ENCODE data around the gene MPV17L2.
A peak's percentile ranks its signal among the peaks of the same experiment; 100 is the strongest.

MPV17L2 gene

DNA sequence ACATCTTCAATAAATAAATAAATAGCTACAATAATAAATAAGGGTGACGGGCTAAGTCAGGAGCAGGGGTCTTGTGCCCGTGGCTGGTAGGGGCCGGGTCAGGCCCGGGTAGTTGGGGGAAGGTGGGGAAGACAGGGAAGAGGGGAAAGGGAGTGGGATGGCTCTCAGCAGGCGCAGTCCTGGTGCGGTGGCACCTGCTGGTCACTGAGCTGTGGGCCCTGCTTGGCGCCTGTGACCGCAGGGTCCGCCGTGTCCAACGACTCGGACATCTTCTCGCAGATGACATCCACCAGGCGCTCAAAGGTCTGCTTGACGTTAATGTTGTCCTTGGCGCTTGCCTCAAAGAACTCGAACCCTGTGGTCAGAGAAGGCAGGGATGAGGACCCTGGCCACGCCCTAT is 4.3 kb downstream of the MPV17L2 start:
- H3K79me2 ChIP-seq: no peaks in the 10 kb centered on the region
- no peaks in the 10 kb centered on the region for H3K9me3 ChIP-seq (ENCODE audit: control insufficient read depth, low read length)
- no peak overlapping the region for H2AFZ ChIP-seq
- no peak overlapping the region for H3K4me3 ChIP-seq (ENCODE audit: low read depth, low read length)
- peaks cover 5% of the 10 kb centered on the region for H3K4me1 ChIP-seq
- H3K4me2 ChIP-seq (ENCODE audit: low read length): no peak overlapping the region
- H3K27me3 ChIP-seq (ENCODE audit: control insufficient read depth, insufficient read depth, low read length): no peaks in the 10 kb centered on the region
- H3K9ac ChIP-seq: no peak overlapping the region
- no peaks in the 10 kb centered on the region for H3K36me3 ChIP-seq (ENCODE audit: control insufficient read depth, insufficient read depth, low read length)
- H3K27ac ChIP-seq: no peak overlapping the region
- TF ChIP-seq, protein P1, sequence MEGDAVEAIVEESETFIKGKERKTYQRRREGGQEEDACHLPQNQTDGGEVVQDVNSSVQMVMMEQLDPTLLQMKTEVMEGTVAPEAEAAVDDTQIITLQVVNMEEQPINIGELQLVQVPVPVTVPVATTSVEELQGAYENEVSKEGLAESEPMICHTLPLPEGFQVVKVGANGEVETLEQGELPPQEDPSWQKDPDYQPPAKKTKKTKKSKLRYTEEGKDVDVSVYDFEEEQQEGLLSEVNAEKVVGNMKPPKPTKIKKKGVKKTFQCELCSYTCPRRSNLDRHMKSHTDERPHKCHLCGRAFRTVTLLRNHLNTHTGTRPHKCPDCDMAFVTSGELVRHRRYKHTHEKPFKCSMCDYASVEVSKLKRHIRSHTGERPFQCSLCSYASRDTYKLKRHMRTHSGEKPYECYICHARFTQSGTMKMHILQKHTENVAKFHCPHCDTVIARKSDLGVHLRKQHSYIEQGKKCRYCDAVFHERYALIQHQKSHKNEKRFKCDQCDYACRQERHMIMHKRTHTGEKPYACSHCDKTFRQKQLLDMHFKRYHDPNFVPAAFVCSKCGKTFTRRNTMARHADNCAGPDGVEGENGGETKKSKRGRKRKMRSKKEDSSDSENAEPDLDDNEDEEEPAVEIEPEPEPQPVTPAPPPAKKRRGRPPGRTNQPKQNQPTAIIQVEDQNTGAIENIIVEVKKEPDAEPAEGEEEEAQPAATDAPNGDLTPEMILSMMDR (IDR thresholded peaks at IDR 0.05): no peak

DNA sequence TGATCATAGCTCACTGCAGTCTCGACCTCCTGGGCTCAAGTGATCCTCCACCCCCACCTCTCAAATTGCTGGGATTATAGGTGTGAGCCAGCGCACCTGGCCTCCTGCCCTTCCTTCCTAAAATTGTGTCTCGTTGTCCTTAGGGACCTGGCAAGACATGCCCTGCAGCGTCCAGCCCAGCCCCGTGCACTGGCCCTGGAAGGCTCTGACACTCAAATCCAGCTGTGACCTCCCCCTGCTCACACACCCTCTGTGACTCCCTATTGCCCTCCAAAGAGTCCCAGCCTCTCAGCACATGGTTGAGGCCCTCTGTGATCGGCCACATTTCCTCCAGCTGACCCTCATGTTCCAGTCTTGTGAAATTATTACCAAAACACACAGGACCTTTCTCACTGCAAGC is 4.9 kb downstream of the MPV17L2 start:
- no peak overlapping the region for H3K27ac ChIP-seq
- H2AFZ ChIP-seq: no peak overlapping the region
- H3K9me3 ChIP-seq (ENCODE audit: control insufficient read depth, low read length): no peaks in the 10 kb centered on the region
- H3K36me3 ChIP-seq (ENCODE audit: control insufficient read depth, insufficient read depth, low read length): no peaks in the 10 kb centered on the region
- no peaks in the 10 kb centered on the region for H3K27me3 ChIP-seq (ENCODE audit: control insufficient read depth, insufficient read depth, low read length)
- H3K9ac ChIP-seq: no peak overlapping the region
- peaks cover 5% of the 10 kb centered on the region for H3K4me1 ChIP-seq
- H3K4me2 ChIP-seq (ENCODE audit: low read length): no peak overlapping the region
- TF ChIP-seq, protein P1 (IDR thresholded peaks at IDR 0.05): no peak
- no peaks in the 10 kb centered on the region for H3K79me2 ChIP-seq
- H3K4me3 ChIP-seq (ENCODE audit: low read depth, low read length): no peak overlapping the region

DNA sequence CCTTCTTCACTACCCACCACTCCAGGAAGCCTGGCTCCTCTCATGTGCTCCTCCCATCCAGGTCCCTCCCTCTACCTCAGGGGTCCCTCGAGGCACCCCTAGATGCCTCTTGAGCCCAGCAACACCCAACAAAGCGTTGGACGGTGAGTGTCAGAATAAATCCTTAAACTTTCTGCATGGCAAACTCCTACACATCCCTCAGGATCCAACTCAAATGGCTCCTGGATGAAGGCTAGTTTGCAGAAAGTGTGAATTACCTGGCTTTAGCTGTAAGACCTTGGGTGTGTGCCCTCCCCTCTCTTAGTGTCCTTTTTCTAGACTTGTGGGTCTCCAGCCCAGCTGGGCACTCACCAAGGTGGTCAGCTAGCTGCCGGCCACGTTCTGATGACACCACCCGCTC is 5.4 kb downstream of the MPV17L2 start:
- Histone ChIP-seq H2AFZ (no peak overlapping the region), H3K9me3 (ENCODE audit: control insufficient read depth, low read length) (no peaks in the 10 kb centered on the region), H3K27ac (no peak overlapping the region), H3K4me3 (ENCODE audit: low read depth, low read length) (no peak overlapping the region), H3K36me3 (ENCODE audit: control insufficient read depth, insufficient read depth, low read length) (no peaks in the 10 kb centered on the region), H3K9ac (no peak overlapping the region), H3K4me1 (peaks cover 7% of the 10 kb centered on the region), H3K27me3 (ENCODE audit: control insufficient read depth, insufficient read depth, low read length) (no peaks in the 10 kb centered on the region), H3K79me2 (peaks cover 4% of the 10 kb centered on the region), H3K4me2 (ENCODE audit: low read length) (no peak overlapping the region)
- TF ChIP-seq, protein P1 (IDR thresholded peaks at IDR 0.05): no peak

DNA sequence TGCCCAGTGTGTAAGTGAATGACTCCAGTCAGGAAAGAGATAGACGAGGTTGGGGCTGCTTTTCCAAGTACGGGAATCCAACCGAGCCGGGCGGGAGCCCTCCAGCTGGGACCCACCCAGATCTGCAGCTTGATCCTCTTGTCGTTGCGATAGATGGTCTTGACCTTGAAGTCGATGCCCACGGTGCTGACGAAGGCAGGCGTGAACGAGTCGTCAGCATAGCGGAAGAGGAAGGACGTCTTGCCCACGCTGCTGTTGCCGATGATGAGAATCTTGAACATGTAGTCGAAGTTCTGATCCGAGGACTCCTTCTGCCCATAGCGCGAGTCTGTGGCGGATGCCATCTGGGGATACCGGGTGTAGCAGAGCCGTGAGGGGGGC is 9.4 kb downstream of the MPV17L2 start:
- Histone ChIP-seq H3K9ac (no peak overlapping the region), H3K36me3 (ENCODE audit: control insufficient read depth, insufficient read depth, low read length) (no peaks in the 10 kb centered on the region), H3K4me2 (ENCODE audit: low read length) (no peak overlapping the region), H3K79me2 (peaks cover 8% of the 10 kb centered on the region), H3K4me1 (peaks cover 2% of the 10 kb centered on the region), H3K27me3 (ENCODE audit: control insufficient read depth, insufficient read depth, low read length) (no peaks in the 10 kb centered on the region), H2AFZ (no peak overlapping the region), H3K9me3 (ENCODE audit: control insufficient read depth, low read length) (no peaks in the 10 kb centered on the region), H3K4me3 (ENCODE audit: low read depth, low read length) (peak overlapping the region; percentile 97), H3K27ac (no peak overlapping the region)
- TF ChIP-seq, protein P1 (IDR thresholded peaks at IDR 0.05): no peak

DNA sequence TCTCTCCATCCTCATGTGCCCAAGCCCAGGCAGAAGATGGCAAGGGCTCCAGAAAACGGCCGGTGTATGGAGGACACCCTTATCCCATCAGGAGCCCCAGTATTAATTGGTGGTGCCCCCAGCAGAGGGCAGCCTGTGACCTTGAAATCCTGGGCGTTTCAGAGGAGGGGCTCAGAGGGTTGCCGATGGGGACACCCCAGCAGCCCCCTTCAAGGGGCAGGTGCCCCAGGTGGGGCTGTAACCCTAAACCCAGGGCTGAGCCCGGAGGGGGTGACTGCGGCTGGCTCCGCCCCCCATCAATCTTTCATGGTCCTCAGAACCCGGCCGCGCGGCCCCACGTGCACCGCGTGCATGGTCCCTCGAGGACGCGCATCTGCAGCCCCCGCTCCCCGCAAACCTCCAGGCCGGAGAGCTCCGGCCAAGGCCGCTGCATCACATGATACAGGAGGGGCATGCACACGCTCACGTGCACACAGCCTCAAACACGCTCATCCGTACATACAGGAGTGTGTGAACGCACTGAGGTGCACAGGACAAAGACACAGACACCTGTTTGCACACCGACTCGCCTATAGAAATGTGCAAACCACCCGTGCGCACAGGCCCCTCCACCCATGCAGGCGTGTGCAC is 9.9 kb downstream of the MPV17L2 start:
- peak overlapping the region; percentile 97 for H3K4me3 ChIP-seq (ENCODE audit: low read depth, low read length)
- TF ChIP-seq, protein P1 (IDR thresholded peaks at IDR 0.05): peak; percentile 11
- H3K4me2 ChIP-seq (ENCODE audit: low read length): peak overlapping the region; percentile 97
- peaks cover 2% of the 10 kb centered on the region for H3K4me1 ChIP-seq
- H3K27me3 ChIP-seq (ENCODE audit: control insufficient read depth, insufficient read depth, low read length): no peaks in the 10 kb centered on the region
- peaks cover 8% of the 10 kb centered on the region for H3K79me2 ChIP-seq
- H3K9ac ChIP-seq: no peak overlapping the region
- no peaks in the 10 kb centered on the region for H3K9me3 ChIP-seq (ENCODE audit: control insufficient read depth, low read length)
- no peak overlapping the region for H2AFZ ChIP-seq
- no peaks in the 10 kb centered on the region for H3K36me3 ChIP-seq (ENCODE audit: control insufficient read depth, insufficient read depth, low read length)
- no peak overlapping the region for H3K27ac ChIP-seq

Measured in parathyroid adenoma (tissue), 2 donors.